Fibroblast of peridontal ligament (primary cell): Measurements from ENCODE around the gene RBPMS2.

Experiments used
- DNase-seq: peaks from one replicate; pipeline ENCODE4 v3.0.0-alpha.2; 2010; ENCODE audit errors: extremely low read depth

The RBPMS2 gene

GRCh38 chr15:64694816-64695215 lies 80.6 kb downstream of the RBPMS2 start:
- DNase-seq = no peak

DNA sequence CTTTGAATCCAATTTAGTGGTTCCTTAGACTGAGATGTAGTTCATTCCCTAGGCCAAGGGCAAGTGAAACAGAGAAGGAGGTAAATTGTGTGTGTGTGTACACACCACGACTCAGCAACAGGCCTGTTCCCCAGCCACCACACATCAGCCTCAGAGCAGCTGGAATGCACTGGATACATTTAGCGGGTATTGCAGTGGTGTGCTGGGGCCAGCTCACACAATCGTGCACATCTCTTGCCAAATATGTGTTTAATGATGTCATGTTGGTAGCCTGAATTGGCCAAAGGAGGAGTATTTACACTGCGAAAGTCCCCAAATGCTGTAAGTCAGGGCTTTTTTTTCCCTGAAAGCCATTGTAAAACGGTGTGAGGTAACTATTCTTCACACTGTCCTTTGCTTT lies 82.3 kb downstream of the RBPMS2 start:
- peak; percentile 93 for DNase-seq

GRCh38 chr15:64691896-64692565 lies 83.4 kb downstream of the RBPMS2 start:
- no peak for DNase-seq

DNA sequence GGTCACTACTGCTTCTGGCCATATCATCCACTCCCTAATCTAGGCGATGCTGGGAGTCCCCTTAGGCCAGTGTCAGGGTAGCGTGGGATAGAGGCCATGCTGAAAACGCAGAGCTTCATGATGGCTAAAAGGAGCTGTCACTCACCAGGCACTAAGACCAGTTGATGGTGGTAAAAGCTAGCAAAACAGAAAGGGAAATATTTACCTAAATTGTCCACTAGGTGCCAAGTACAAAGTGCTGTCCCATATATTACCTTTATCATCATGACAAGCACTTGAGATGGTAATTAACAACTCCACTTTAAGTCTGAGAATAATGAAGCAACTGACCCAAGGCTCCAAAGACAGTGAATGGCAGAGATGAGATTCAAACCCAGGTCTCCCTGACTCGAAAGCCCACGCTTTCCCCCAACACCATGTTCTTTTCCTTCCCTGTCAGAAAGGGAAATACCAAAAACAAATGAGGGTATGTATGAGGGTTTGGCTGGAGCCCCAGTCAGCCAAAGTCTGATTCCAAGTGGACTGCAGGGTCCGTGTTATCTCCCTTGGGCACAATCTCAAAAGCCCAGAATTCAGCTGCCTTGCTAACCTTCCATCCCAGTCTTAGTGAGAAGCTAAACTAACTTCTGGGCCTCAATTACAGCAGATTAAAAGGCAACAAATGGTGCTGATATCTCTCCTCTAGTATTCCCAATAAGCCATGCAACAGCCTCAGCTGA lies 84.7 kb downstream of the RBPMS2 start:
- DNase-seq = no peak

DNA sequence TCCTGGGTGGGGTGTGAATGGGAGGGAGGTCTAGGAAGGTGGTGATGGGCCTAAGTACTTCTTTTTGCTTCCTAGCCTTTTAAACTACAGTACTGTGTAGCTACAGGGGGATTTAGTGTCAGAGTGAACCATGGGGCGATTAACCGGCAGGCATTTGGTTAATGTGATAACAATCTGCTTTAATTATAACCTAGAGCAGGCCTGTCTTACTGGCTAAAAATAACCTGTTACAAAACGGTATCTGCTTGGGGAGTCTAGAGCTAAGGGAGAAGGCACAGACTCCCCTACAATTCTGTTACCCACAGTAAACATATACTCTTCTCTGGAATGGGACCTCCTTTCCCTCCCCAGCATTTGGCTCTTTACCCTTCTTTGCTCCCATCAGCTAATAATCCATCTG lies 85.4 kb downstream of the RBPMS2 start:
- DNase-seq = no peak
